Loucy (cell line): Measurements from ENCODE around the gene TENT4B.

Experiments used
- H2AFZ ChIP-seq: fragments of 200-600 bp; sonication (generic); 2 replicates; pipeline ENCODE4 v1.6.0; 2016; ENCODE audit warnings: antibody characterized with exemption, mild to moderate bottlenecking, low read length, moderate library complexity
- H3F3A ChIP-seq: fragments of 200-600 bp; 2 replicates; pipeline ENCODE4 v1.6.0; 2016; ENCODE audit warnings: antibody characterized with exemption, low read depth, mild to moderate bottlenecking
- H3K27me3 ChIP-seq: fragments of 200-600 bp; sonication (generic); 2 replicates; pipeline ENCODE4 v1.6.1; 2014; ENCODE audit warnings: low read length, mild to moderate bottlenecking; ENCODE audit not compliant: insufficient read depth, poor library complexity, severe bottlenecking
- H3K36me3 ChIP-seq: fragments of 200-600 bp; sonication (generic); 2 replicates; pipeline ENCODE4 v1.6.1; 2016; ENCODE audit warnings: low read length; ENCODE audit not compliant: insufficient read depth
- H3K4me1 ChIP-seq: fragments of 200-600 bp; sonication (generic); 2 replicates; pipeline ENCODE4 v1.5.1; 2014; ENCODE audit warnings: low read length, mild to moderate bottlenecking; ENCODE audit not compliant: insufficient read depth, poor library complexity, severe bottlenecking
- H3K4me2 ChIP-seq: fragments of 200-600 bp; sonication (generic); 2 replicates; pipeline ENCODE4 v1.6.0; 2014; ENCODE audit warnings: antibody characterized with exemption, low read length, low read depth, mild to moderate bottlenecking; ENCODE audit not compliant: poor library complexity, severe bottlenecking
- H3K4me3 ChIP-seq: fragments of 200-600 bp; sonication (generic); 2 replicates; pipeline ENCODE4 v1.5.1; 2014; ENCODE audit warnings: low read length, mild to moderate bottlenecking, mixed read lengths; ENCODE audit not compliant: poor library complexity, severe bottlenecking
- H3K79me2 ChIP-seq: fragments of 200-600 bp; sonication (generic); 2 replicates; pipeline ENCODE4 v1.6.1; 2014; ENCODE audit warnings: low read length; ENCODE audit not compliant: insufficient read depth
- H3K9ac ChIP-seq: fragments of 200-600 bp; sonication (generic); 2 replicates; pipeline ENCODE4 v1.6.0; 2014; ENCODE audit warnings: mild to moderate bottlenecking, low read depth, low read length, moderate library complexity; ENCODE audit not compliant: poor library complexity, severe bottlenecking
- H3K9me2 ChIP-seq: fragments of 200-600 bp; sonication (generic); replicated peaks from 2 replicates; pipeline ENCODE4 v1.6.1; 2016; ENCODE audit warnings: low read depth, low read length, mixed read lengths
- H3K9me3 ChIP-seq: fragments of 200-600 bp; sonication (generic); 2 replicates; pipeline ENCODE4 v1.6.1; 2014; ENCODE audit warnings: mild to moderate bottlenecking, antibody characterized with exemption, low read length, low read depth; ENCODE audit not compliant: insufficient read depth
- H4K20me1 ChIP-seq: fragments of 200-600 bp; sonication (generic); 2 replicates; pipeline ENCODE4 v1.6.0; 2014; ENCODE audit warnings: antibody characterized with exemption, low read length, mild to moderate bottlenecking; ENCODE audit not compliant: insufficient read depth, poor library complexity, severe bottlenecking
- CTCF ChIP-seq: fragments of 200-600 bp; sonication (generic); conservative IDR thresholded peaks from 2 replicates; pipeline ENCODE4 v1.5.1; 2014; ENCODE audit warnings: mild to moderate bottlenecking, antibody characterized with exemption, low read length
- EZH2phosphoT487 ChIP-seq: fragments of 200-600 bp; IDR thresholded peaks from 2 replicates; pipeline ENCODE4 v1.6.1; 2018; ENCODE audit warnings: antibody characterized with exemption, mild to moderate bottlenecking, moderate library complexity, borderline replicate concordance

Gene TENT4B

GRCh38 chr16:50224286-50224685 lies 71.2 kb downstream of the TENT4B start:
- H3K27me3 ChIP-seq: no peaks in the 10 kb centered on the region
- no peak overlapping the region for H3K9ac ChIP-seq
- no peak overlapping the region for H2AFZ ChIP-seq
- H3K9me3 ChIP-seq: no peaks in the 10 kb centered on the region
- H3F3A ChIP-seq: no peaks in the 10 kb centered on the region
- H3K4me1 ChIP-seq: no peaks in the 10 kb centered on the region
- peaks cover 43% of the 10 kb centered on the region; the same call in 1 of the 2 replicates for H3K36me3 ChIP-seq
- H3K4me3 ChIP-seq: no peak overlapping the region
- TF ChIP-seq CTCF (no peak), EZH2phosphoT487 (no peak)
- no peaks in the 10 kb centered on the region for H3K79me2 ChIP-seq
- H3K9me2 ChIP-seq: no peaks in the 10 kb centered on the region
- H4K20me1 ChIP-seq: no peaks in the 10 kb centered on the region
- H3K4me2 ChIP-seq: no peak overlapping the region

GRCh38 chr16:50227120-50227519 lies 74.0 kb downstream of the TENT4B start:
- H3K79me2 ChIP-seq: no peaks in the 10 kb centered on the region
- no peaks in the 10 kb centered on the region for H3F3A ChIP-seq
- H3K4me2 ChIP-seq: no peak overlapping the region

GRCh38 chr16:50227665-50228064 lies 74.6 kb downstream of the TENT4B start:
- H3K4me1 ChIP-seq: no peaks in the 10 kb centered on the region
- peaks cover 42% of the 10 kb centered on the region; the same call in 1 of the 2 replicates for H3K36me3 ChIP-seq
- H4K20me1 ChIP-seq: no peaks in the 10 kb centered on the region
- no peak overlapping the region for H3K4me2 ChIP-seq
- no peaks in the 10 kb centered on the region for H3K79me2 ChIP-seq
- H3K27me3 ChIP-seq: no peaks in the 10 kb centered on the region
- no peak overlapping the region for H2AFZ ChIP-seq
- no peaks in the 10 kb centered on the region for H3K9me3 ChIP-seq
- H3K4me3 ChIP-seq: no peak overlapping the region
- no peaks in the 10 kb centered on the region for H3F3A ChIP-seq
- H3K9ac ChIP-seq: no peak overlapping the region
- TF ChIP-seq CTCF (no peak), EZH2phosphoT487 (no peak)
- H3K9me2 ChIP-seq: no peaks in the 10 kb centered on the region

More at GRCh38 chr16:50227120-50227519, 74.0 kb downstream of the TENT4B start:
- Histone ChIP-seq H4K20me1 (no peaks in the 10 kb centered on the region), H3K9me3 (no peaks in the 10 kb centered on the region), H2AFZ (no peak overlapping the region), H3K4me1 (no peaks in the 10 kb centered on the region), H3K9ac (no peak overlapping the region), H3K4me3 (no peak overlapping the region), H3K36me3 (peaks cover 42% of the 10 kb centered on the region; the same call in 1 of the 2 replicates), H3K9me2 (no peaks in the 10 kb centered on the region), H3K27me3 (no peaks in the 10 kb centered on the region)
- no peak for TF ChIP-seq EZH2phosphoT487
- TF ChIP-seq CTCF: no peak
